ENCODE results near the gene RAI1. TPM values are rescaled to one million over a fixed set of nuclear protein-coding genes. Genes with fewer than 3 reads are reported as not detected.

RAI1 gene
- total and polyA plus RNA-seq, 10 of the 15 experiments (the other 5 are each of a cell fraction or from before 2014, with no cell fraction given) = 0.66 to 37.7 (median 6.0) TPM

DNA sequence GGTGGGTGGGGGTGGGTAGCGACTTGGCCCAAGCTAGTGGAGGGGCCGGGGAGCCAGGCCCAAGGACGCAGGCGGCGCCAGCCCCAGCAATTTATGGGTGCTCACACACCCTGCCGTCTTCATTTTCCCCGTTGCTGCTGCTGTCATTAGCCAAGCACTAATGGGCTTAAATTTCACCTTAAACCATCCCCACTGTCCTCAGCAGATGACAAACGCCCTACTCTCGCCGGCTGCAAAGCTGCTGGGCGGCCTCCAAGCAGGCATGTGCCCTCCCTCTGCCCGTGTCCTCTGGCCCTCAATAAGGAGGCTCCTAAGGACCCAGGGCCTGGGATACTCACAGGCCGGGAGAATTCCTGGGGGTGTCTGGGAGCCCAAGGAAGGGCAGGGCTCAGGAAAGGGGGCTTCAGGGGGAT is 89.4 kb downstream of the RAI1 start (continued):
- TF ChIP-seq E4F1 (IDR thresholded peaks at IDR 0.05; ENCODE audit: borderline replicate concordance, partially characterized antibody) = no peak
- TF ChIP-seq CHD2 (IDR thresholded peaks at IDR 0.05; ENCODE audit: borderline replicate concordance, low read depth, low read length) = no peak
- TF ChIP-seq SPI1 (IDR thresholded peaks at IDR 0.05; ENCODE audit: borderline replicate concordance, insufficient read depth, low read depth, low read length) = no peak
- no peak for TF ChIP-seq MTA2 (IDR thresholded peaks at IDR 0.05; ENCODE audit: low read depth)

DNA sequence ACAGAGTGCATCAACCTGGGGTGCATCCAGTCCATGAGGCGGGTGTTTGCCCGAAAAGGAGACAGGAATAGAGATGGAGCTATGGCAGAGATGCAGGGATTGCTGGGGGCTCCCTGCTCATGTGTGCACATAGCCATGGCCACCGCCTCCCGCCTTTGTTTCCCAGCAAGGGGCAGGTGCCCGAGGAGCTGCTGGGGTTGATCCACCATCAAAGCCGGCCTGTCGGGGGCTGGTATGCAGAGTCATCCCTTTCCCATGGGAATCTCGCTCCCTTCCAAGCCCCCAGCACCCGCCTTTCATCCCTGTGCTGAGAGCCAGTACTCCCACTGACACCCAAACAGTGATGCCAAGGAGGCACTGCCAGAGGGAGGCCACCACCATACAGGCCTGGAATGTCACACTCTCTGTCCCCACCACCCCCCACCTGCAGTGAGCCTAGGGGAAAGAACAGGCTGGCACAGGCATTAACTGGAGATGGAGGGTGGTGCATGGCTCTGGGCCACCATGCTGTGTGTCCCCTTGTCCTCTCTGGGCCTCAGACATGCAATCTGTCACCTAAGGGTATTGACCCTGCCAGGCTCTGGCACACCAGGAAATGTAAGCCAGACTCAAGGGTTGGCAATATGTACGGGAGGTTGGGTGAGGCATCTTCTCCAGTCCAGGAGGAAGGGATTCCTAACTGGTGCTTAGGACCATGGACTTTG is 90.4 kb downstream of the RAI1 start:
- H3K36me3 ChIP-seq (ENCODE audit: control insufficient read depth in 2 of 2, insufficient read depth in 2 of 2, low read length in 1 of 2) = peaks cover 0 to 4% of the 10 kb centered on the region in 2 experiments; a peak in 2 of 4 replicates
- no peak for TF ChIP-seq PAX8 (IDR thresholded peaks at IDR 0.05)
- TF ChIP-seq, protein P1, sequence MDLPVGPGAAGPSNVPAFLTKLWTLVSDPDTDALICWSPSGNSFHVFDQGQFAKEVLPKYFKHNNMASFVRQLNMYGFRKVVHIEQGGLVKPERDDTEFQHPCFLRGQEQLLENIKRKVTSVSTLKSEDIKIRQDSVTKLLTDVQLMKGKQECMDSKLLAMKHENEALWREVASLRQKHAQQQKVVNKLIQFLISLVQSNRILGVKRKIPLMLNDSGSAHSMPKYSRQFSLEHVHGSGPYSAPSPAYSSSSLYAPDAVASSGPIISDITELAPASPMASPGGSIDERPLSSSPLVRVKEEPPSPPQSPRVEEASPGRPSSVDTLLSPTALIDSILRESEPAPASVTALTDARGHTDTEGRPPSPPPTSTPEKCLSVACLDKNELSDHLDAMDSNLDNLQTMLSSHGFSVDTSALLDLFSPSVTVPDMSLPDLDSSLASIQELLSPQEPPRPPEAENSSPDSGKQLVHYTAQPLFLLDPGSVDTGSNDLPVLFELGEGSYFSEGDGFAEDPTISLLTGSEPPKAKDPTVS (IDR thresholded peaks at IDR 0.05; ENCODE audit: low read depth, low read length) = no peak
- TF ChIP-seq NRF1 (conservative IDR thresholded peaks at IDR 0.05; ENCODE audit: low read depth, low read length) = no peak
- TF ChIP-seq HDAC2 (IDR thresholded peaks at IDR 0.05) = no peak
- TF ChIP-seq ETV6 (conservative IDR thresholded peaks at IDR 0.05 in 1 of 2, IDR thresholded peaks at IDR 0.05 in 1 of 2; ENCODE audit: borderline replicate concordance in 1 of 2, low read depth in 1 of 2) = no peak
- no peak for TF ChIP-seq ZNF622 (IDR thresholded peaks at IDR 0.05)
- no peak for TF ChIP-seq RAD51 (IDR thresholded peaks at IDR 0.05)
- no peak for TF ChIP-seq MYC (IDR thresholded peaks at IDR 0.05; ENCODE audit: insufficient read depth, insufficient read length, insufficient replicate concordance, low read length, severe bottlenecking)
- TF ChIP-seq IRF4 (IDR thresholded peaks at IDR 0.05; ENCODE audit: low read depth, low read length) = no peak
- no peak for TF ChIP-seq LARP7 (IDR thresholded peaks at IDR 0.05)
- no peak for TF ChIP-seq KLF5 (IDR thresholded peaks at IDR 0.05; ENCODE audit: partially characterized antibody)
- no peak for TF ChIP-seq TCF7 (IDR thresholded peaks at IDR 0.05; ENCODE audit: borderline replicate concordance)
- no peak for TF ChIP-seq STAT3 (IDR thresholded peaks at IDR 0.05; ENCODE audit: low read depth, low read length)
- no peak overlapping the region for H3K4me2 ChIP-seq (ENCODE audit: control insufficient read depth, insufficient read depth)
- no peak overlapping the region for H3K9ac ChIP-seq (ENCODE audit: control insufficient read depth, insufficient read depth, low read length)
- no peak overlapping the region for H3K4me3 ChIP-seq
- SMC1A ChIA-PET (ENCODE audit: uncharacterized antibody, unreplicated experiment) = no interaction called here
- no peaks in the 10 kb centered on the region for H3K27me3 ChIP-seq (replicated peaks in 1 of 2; ENCODE audit: control insufficient read depth in 2 of 2, insufficient read depth in 2 of 2, low read length in 1 of 2)
- no peak overlapping the region for H2AFZ ChIP-seq (ENCODE audit: control insufficient read depth, low read depth, low read length)
- RAD21 ChIA-PET (ENCODE audit: unreplicated experiment) = no interaction called here
- no TSS peak for BruUV-seq (replicated peaks)
- DNase-seq (ENCODE audit: low read depth, low spot score) = no peak
- intact Hi-C loops (cut with micrococcal nuclease; ENCODE audit: unreplicated experiment) = no loop called here
- 93% methylated on average over 10 of the region's 10 CpGs for WGBS (ENCODE audit: insufficient coverage, insufficient replicate concordance, low lambda C conversion rate, missing lambda C conversion rate)
- FAIRE-seq = no peak
- CTCF ChIA-PET = interaction anchor here (0.5 kb wide), 1 partner anchor 132 kb away, joined by 5 read pairs; no protein-coding TSS in a partner anchor
- H3K4me1 ChIP-seq (ENCODE audit: control insufficient read depth, insufficient read depth, low read length) = peaks cover 6% of the 10 kb centered on the region
- no peak for ATAC-seq
- H3K79me2 ChIP-seq (ENCODE audit: control insufficient read depth, insufficient read depth, low read length) = no peaks in the 10 kb centered on the region; the same call in none of the 2 replicates
- no peak overlapping the region for H3K27ac ChIP-seq (ENCODE audit: control insufficient read depth, insufficient read depth)
- H4K20me1 ChIP-seq (ENCODE audit: control insufficient read depth, insufficient read depth) = no peaks in the 10 kb centered on the region
- in situ Hi-C loops (cut with MboI) = no loop called here
- POLR2A ChIA-PET = no interaction called here
- H3K9me3 ChIP-seq (replicated peaks; ENCODE audit: control insufficient read depth, insufficient read depth, low read length) = no peaks in the 10 kb centered on the region
